Fibroblast of the aortic adventitia (primary cell): ENCODE data around the gene PPM1H. TPM values are rescaled to one million over a fixed set of nuclear protein-coding genes. Genes with fewer than 3 reads are reported as not detected.

ENCODE experiments used
- DNase-seq: peaks from one replicate; pipeline ENCODE4 v3.0.0-alpha.2; 2010; ENCODE audit warnings: low read depth
- H3K4me3 ChIP-seq: 2 replicates; pipeline ENCODE4 v1.5.1; 2011; ENCODE audit warnings: low read depth, mild to moderate bottlenecking, control low read depth, low read length, moderate library complexity
- CTCF ChIP-seq: IDR thresholded peaks from 2 replicates; pipeline ENCODE4 v1.5.1; 2011; ENCODE audit warnings: mild to moderate bottlenecking, low read length, control low read depth, inconsistent platforms; ENCODE audit not compliant: insufficient read depth
- total RNA-seq: library from RNA; depleted of rRNA; stranded (reverse); fragments of >200 nt; gene quantifications from 2 replicates; pipeline ENCODE4 v1.2.3, GENCODE V29; 2012; ENCODE audit warnings: low replicate concordance

Gene PPM1H
- total RNA-seq, 1 donor, result 1.3 TPM

- no peak overlapping the region for H3K4me3 ChIP-seq
- no peak for DNase-seq
- TF ChIP-seq CTCF, result no peak
Observed at GRCh38 chr12:62720661-62721330, 214.2 kb downstream of the PPM1H start.

GRCh38 chr12:62720025-62720424 lies 214.9 kb downstream of the PPM1H start:
- TF ChIP-seq CTCF, result no peak
- no peak for DNase-seq
- H3K4me3 ChIP-seq, result no peak overlapping the region

GRCh38 chr12:62718762-62719426 lies 216.1 kb downstream of the PPM1H start:
- H3K4me3 ChIP-seq, result no peak overlapping the region
- DNase-seq, result peak; percentile 40
- no peak for TF ChIP-seq CTCF

GRCh38 chr12:62717643-62718042 lies 217.3 kb downstream of the PPM1H start:
- no peak overlapping the region for H3K4me3 ChIP-seq
- no peak for TF ChIP-seq CTCF
- no peak for DNase-seq

- H3K4me3 ChIP-seq, result no peak overlapping the region
- no peak for DNase-seq
Observed at GRCh38 chr12:62716866-62717525, 218.0 kb downstream of the PPM1H start.

GRCh38 chr12:62716037-62716436 lies 218.9 kb downstream of the PPM1H start:
- H3K4me3 ChIP-seq, result no peak overlapping the region
- no peak for DNase-seq
- TF ChIP-seq CTCF, result no peak

More at GRCh38 chr12:62716866-62717525, 218.0 kb downstream of the PPM1H start:
- TF ChIP-seq CTCF, result no peak
